GM19324 (cell line): ENCODE measurements around the gene HOXA5.

Experiments
- ATAC-seq: cut with Tn5 transposase; IDR thresholded peaks from one replicate; pipeline ENCODE4 v1.9.1; 2021; ENCODE audit warnings: mild to moderate bottlenecking, moderate library complexity; ENCODE audit not compliant: unreplicated experiment, low FRiP score

Gene HOXA5

DNA sequence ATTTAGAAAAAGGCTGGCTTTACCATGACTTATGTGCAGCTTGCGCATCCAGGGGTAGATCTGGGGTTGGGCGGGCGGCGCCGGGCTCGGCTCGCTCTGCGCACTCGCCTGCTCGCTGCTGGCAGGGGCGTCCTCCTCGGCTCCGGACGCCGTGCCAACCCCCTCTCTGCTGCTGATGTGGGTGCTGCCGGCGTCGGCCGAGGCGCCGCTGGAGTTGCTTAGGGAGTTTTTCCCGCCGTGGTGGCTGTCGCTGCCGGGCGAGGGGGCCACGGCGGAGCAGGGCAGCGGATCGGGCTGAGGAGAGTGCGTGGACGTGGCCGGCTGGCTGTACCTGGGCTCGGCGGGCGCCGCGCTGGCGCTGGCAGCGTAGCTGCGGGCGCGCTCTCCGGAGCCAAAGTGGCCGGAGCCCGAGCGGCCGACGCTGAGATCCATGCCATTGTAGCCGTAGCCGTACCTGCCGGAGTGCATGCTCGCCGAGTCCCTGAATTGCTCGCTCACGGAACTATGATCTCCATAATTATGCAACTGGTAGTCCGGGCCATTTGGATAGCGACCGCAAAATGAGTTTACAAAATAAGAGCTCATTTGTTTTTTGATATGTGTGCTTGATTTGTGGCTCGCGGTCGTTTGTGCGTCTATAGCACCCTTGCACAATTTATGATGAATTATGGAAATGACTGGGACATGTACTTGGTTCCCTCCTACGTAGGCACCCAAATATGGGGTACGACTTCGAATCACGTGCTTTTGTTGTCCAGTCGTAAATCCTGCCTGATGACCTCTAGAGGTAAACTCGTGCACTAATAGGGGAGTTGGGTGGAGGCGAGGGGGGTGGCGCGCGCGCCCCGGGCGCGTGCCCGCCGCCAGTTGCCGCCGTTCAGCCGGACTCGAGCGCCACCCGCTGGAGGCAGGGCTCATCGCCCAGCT is at the start of gene HOXA5:
Gene HOXA5, minus strand, starts transcription at position 659 of the 927 bp plus-strand sequence. Its CDS starts 74 bp downstream, at position 585.
- no peak for ATAC-seq

- ATAC-seq, result no peak
Observed at GRCh38 chr7:27192546-27193334, 49.3 kb upstream of the HOXA5 start.

DNA sequence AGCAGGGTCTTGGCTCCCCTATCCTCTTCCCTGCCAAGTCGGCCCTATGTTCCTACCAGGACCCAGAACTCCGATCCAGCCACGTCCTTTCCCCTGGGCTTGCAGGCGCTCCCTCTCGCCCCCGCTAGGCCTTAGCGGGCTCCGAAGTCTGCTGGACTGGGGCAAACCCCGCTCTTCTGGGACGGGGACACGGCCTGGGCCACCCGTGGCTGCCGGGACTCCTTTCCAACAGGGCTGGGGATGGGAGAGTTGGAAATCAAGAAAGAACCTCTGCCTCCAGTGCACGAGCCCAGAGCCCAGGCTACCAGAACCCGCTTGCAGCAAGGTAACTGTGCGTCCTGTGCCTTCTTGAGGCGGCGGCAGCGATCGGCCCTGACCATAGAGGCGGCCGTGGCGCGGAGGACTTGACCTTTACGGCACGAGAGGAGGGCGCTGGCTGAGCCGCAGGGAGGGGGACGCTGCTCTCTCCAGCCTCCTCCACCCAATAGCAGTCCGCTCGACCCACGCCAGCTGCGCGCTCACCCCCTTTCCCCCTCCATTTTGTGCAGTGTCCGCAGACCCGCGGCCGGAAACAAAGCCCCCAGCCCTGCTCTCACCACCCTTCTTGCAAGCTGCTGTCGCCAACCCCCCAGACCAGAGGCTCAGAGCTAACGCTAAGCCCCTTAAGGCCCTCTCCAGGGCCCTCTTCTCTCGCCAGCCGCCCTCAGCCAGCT is 48.5 kb upstream of the HOXA5 start:
- no peak for ATAC-seq

GRCh38 chr7:27191161-27191731 is 47.8 kb upstream of the HOXA5 start:
- no peak for ATAC-seq

- ATAC-seq, result no peak
Observed at GRCh38 chr7:27189997-27190748, 46.7 kb upstream of the HOXA5 start.

DNA sequence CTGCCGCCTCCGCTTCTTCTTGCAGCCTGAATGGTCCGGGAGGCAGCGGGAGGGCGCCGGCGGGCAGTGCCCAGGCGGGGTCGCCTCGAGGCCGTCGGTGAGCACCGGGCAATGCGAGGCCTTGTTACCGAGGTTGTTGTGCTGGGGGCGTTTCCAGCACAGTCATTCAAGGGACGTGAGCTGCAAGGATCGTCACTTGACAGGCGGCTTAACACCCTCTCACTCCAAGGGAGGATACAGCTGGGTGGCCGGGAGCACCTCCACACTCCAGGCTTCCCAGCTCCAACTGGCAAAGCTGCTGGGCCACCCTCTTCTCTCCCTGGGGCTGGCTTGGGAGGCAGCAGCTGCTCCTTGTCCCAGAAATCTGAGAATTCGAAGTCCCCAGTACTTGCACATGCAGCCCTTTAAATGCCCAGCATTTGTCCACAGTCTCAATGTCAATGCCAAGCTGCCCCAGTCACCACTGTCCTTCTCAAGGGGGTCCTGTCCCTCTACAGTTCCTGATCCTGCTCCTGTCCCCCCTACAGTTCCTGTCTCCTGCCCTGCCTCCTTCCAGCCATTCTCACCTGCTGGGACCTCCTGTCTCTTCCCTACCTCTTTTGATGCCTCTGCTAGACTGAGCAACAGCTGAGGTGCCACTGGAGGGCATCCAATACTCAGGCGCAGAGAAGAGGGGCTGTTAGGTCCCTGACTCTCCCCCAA is 46.0 kb upstream of the HOXA5 start:
- no peak for ATAC-seq

- ATAC-seq, result no peak
Observed at GRCh38 chr7:27188386-27189294, 45.2 kb upstream of the HOXA5 start.

- ATAC-seq, result no peak
Observed at GRCh38 chr7:27187475-27188385, 44.2 kb upstream of the HOXA5 start.

- no peak for ATAC-seq
Observed at GRCh38 chr7:27186668-27187474, 43.4 kb upstream of the HOXA5 start.

GRCh38 chr7:27185854-27186667 is 42.6 kb upstream of the HOXA5 start:
- no peak for ATAC-seq

DNA sequence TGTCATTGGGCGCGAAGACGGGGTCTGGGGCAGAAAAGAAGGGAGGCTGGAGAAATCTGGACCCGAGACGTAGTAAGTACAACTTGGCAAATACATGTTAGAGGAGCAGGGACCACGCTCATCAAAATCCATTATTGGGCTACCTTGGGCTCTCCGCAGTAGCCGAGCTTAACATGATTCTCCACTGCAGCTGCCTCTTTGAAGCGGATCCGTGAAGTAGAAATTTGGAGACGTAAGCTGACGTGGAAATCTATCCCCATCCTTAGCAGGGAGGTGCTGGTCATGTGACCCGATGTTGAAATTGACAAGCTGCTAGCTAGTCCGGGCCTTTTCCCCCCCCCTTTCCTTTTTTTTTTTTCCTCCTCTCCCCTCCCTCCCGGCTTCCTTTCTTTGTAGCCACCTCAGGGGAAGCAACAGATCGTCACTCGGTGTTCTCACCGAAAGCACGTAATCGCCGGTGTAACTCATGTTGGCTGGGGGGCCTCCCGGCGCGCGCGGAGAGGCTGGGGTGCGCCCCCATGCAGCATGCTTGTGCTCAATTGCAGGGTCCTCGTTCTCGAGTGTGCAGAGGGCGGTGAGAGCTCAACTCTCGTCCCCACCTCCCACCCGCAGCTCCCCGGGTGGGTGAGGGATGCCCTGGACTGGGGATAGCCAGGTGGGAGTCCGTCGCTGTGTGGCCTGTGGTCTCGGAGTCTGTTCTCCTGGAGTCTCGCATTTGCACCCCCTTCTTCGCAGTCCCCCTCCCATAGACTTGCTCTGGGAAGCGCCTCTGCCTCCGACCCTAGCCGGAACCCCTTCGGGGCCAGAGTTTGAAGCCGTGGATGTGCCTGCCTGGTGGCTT is 41.8 kb upstream of the HOXA5 start, which contains the start of gene HOXA11:
Gene HOXA11, minus strand, starts transcription at position 220 of the 841 bp plus-strand sequence. Its CDS starts 88 bp downstream, at position 132.
- no peak for ATAC-seq

DNA sequence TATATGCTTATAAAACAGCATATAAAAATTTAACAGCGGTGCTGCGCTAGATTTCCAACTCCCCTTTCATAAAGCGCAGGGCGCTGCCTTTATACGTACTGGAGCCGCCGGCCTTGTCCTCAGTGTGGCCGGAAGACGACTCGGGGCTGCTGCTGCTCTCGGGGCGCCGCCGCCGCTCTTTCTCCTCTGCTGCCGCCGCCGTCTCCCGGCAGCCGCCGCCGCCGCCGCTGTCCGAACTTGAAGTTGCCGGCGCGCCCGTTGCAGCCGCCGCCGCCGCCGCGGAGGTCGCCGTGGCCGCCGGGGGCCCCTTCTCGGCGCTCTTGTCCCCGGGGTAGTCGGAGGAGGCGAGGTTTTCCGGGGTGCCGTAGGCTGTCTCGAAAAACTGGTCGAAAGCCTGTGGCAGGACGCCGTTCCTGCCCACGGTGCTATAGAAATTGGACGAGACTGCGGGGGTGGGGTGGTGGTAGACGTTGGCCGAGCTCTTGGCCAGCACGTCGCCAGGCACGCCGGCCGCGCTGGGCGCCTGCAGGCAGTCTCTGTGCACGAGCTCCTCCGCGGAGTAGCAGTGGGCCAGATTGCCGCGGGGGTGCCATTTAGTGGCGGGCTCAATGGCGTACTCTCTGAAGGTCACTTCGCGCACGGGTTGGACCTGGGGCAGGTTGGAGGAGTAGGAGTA is 41.0 kb upstream of the HOXA5 start:
- ATAC-seq, result no peak

GRCh38 chr7:27183682-27184336 is 40.3 kb upstream of the HOXA5 start:
- no peak for ATAC-seq
